ENCODE data around the gene CREB5.

The CREB5 gene

DNA sequence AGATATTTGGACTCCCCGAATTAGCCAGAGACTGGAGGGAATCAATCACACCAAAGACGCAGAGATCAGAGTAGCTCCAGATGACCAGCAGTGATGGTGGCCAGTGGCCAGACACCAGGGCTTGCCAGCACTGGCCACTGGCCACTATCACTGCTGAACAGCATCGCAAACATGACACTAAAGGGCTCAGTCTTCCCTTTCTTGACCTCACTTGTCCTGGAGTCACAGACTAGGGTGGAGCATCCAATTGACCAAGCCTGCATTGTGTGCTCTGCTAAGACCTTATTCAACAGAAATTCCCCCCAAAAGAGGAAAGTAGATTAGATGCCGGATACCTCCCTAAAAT lies 234.7 kb downstream of the CREB5 start:
- no peak for DNase-seq

DNA sequence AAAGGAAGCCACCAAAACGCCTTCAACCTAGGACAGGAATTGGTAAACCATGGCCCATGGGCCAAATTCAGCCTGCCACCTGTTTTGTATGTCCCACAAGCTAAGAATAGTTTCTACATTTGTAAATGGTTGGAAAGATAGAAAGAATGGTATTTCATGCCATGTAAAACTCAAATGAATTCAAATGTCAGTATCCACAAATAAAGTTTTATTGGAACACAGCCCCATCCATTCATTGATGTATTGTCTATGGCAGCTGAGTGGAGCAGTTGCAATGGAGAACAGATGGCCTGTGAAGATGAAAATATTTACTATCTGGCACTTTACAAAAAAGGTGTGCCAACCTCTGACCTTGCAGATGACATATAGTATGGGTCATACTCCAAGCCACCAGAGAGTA lies 236.9 kb downstream of the CREB5 start:
- no peak overlapping the region for H2BK12ac ChIP-seq (ENCODE audit: low read length in 2 of 2)
- H3K79me1 ChIP-seq (replicated peaks; ENCODE audit: low read length, poor library complexity, severe bottlenecking) = peaks cover 3% of the 10 kb centered on the region
- H3K4me3 ChIP-seq (ENCODE audit: insufficient read depth in 1 of 2, low read depth in 1 of 2, low read length in 2 of 2) = no peak overlapping the region
- H3K36me3 ChIP-seq (ENCODE audit: control insufficient read depth in 1 of 2, insufficient read depth in 2 of 2, low read depth in 1 of 2, low read length in 2 of 2) = no peaks in the 10 kb centered on the region
- H3K9me3 ChIP-seq (ENCODE audit: control insufficient read depth, low read length) = no peaks in the 10 kb centered on the region
- H4K91ac ChIP-seq (ENCODE audit: low read length) = no peak overlapping the region
- H3K4me2 ChIP-seq (ENCODE audit: low read length, poor library complexity, severe bottlenecking) = no peak overlapping the region
- H3K23ac ChIP-seq (ENCODE audit: low read length in 2 of 2) = no peak overlapping the region
- H3K9ac ChIP-seq (ENCODE audit: low read length) = no peak overlapping the region
- no peaks in the 10 kb centered on the region for H3K4me1 ChIP-seq (ENCODE audit: control insufficient read depth, insufficient read depth, low read depth, low read length)
- no peak for DNase-seq
- H3K27me3 ChIP-seq (ENCODE audit: control insufficient read depth in 1 of 2, insufficient read depth in 1 of 2, low read length in 2 of 2) = no peaks in the 10 kb centered on the region
- no peak overlapping the region for H3K18ac ChIP-seq (ENCODE audit: low read depth in 1 of 2, low read length in 2 of 2)
- H2BK15ac ChIP-seq (ENCODE audit: low read depth, poor library complexity, severe bottlenecking) = no peak overlapping the region
- H3K14ac ChIP-seq (ENCODE audit: low read length in 2 of 2) = no peak overlapping the region
- WGBS = 80% methylated on average over 1 of the region's 1 CpG
- H2AK5ac ChIP-seq (ENCODE audit: low read length, severe bottlenecking) = no peak overlapping the region
- H2AFZ ChIP-seq (ENCODE audit: low read depth, low read length) = no peak overlapping the region
- no peak overlapping the region for H3K27ac ChIP-seq (ENCODE audit: low read length, poor library complexity, severe bottlenecking)
- no peak overlapping the region for H3K4ac ChIP-seq (ENCODE audit: low read depth in 1 of 2, low read length in 2 of 2)
- H4K8ac ChIP-seq (ENCODE audit: low read length) = no peak overlapping the region
- H2BK120ac ChIP-seq (ENCODE audit: low read depth, low read length) = no peak overlapping the region
- H2BK5ac ChIP-seq (ENCODE audit: low read depth, low read length, poor library complexity, severe bottlenecking) = no peak overlapping the region

More for the DNA sequence above, 234.7 kb downstream of the CREB5 start:
- no peak overlapping the region for H4K91ac ChIP-seq (ENCODE audit: low read length)
- H3K27me3 ChIP-seq (ENCODE audit: control insufficient read depth in 1 of 2, insufficient read depth in 1 of 2, low read length in 2 of 2) = no peaks in the 10 kb centered on the region
- no peak overlapping the region for H2BK15ac ChIP-seq (ENCODE audit: low read depth, poor library complexity, severe bottlenecking)
- no peak overlapping the region for H2BK5ac ChIP-seq (ENCODE audit: low read depth, low read length, poor library complexity, severe bottlenecking)
- H3K9ac ChIP-seq (ENCODE audit: low read length) = no peak overlapping the region
- 90% methylated on average over 3 of the region's 4 CpGs for WGBS
- H3K36me3 ChIP-seq (ENCODE audit: control insufficient read depth in 1 of 2, insufficient read depth in 2 of 2, low read depth in 1 of 2, low read length in 2 of 2) = no peaks in the 10 kb centered on the region
- H3K23ac ChIP-seq (ENCODE audit: low read length in 2 of 2) = no peak overlapping the region
- H2AFZ ChIP-seq (ENCODE audit: low read depth, low read length) = no peak overlapping the region
- H4K8ac ChIP-seq (ENCODE audit: low read length) = peak overlapping the region; percentile 9
- no peak overlapping the region for H2BK12ac ChIP-seq (ENCODE audit: low read length in 2 of 2)
- no peak overlapping the region for H3K18ac ChIP-seq (ENCODE audit: low read depth in 1 of 2, low read length in 2 of 2)
- H2AK5ac ChIP-seq (ENCODE audit: low read length, severe bottlenecking) = no peak overlapping the region
- no peak overlapping the region for H3K14ac ChIP-seq (ENCODE audit: low read length in 2 of 2)
- no peak overlapping the region for H3K27ac ChIP-seq (ENCODE audit: low read length, poor library complexity, severe bottlenecking)
- peaks cover 3% of the 10 kb centered on the region for H3K79me1 ChIP-seq (replicated peaks; ENCODE audit: low read length, poor library complexity, severe bottlenecking)
- no peak overlapping the region for H3K4ac ChIP-seq (ENCODE audit: low read depth in 1 of 2, low read length in 2 of 2)
- no peak overlapping the region for H3K4me2 ChIP-seq (ENCODE audit: low read length, poor library complexity, severe bottlenecking)
- H3K4me1 ChIP-seq (ENCODE audit: control insufficient read depth, insufficient read depth, low read depth, low read length) = peaks cover 2% of the 10 kb centered on the region
- no peaks in the 10 kb centered on the region for H3K9me3 ChIP-seq (ENCODE audit: control insufficient read depth, low read length)
- no peak overlapping the region for H3K4me3 ChIP-seq (ENCODE audit: insufficient read depth in 1 of 2, low read depth in 1 of 2, low read length in 2 of 2)
- H2BK120ac ChIP-seq (ENCODE audit: low read depth, low read length) = no peak overlapping the region

DNA sequence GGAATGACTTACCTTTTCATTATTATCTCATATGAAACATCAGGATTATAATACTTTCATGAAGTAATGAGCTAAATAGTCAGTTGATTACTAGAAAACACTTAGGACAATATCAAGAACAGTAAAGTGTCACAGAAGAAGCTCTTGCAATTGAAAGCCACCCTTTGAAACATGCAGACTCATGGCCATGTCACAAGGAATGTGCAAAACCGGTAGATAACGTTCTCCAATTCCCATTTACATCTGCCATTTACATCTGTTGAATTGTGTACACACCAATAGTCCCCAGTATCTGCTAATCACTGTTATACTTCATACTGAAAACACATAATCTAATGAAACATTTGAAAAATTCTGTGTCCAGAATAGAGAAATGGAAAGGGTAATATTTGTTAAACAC lies 237.5 kb downstream of the CREB5 start:
- no peak overlapping the region for H4K8ac ChIP-seq (ENCODE audit: low read length)
- H3K23ac ChIP-seq (ENCODE audit: low read length in 2 of 2) = no peak overlapping the region
- H2BK5ac ChIP-seq (ENCODE audit: low read depth, low read length, poor library complexity, severe bottlenecking) = no peak overlapping the region
- no peaks in the 10 kb centered on the region for H3K4me1 ChIP-seq (ENCODE audit: control insufficient read depth, insufficient read depth, low read depth, low read length)
- H2AK5ac ChIP-seq (ENCODE audit: low read length, severe bottlenecking) = no peak overlapping the region
- WGBS = 79% methylated on average over 2 of the region's 2 CpGs
- no peak overlapping the region for H3K4me2 ChIP-seq (ENCODE audit: low read length, poor library complexity, severe bottlenecking)
- H2BK12ac ChIP-seq (ENCODE audit: low read length in 2 of 2) = no peak overlapping the region
- no peaks in the 10 kb centered on the region for H3K36me3 ChIP-seq (ENCODE audit: control insufficient read depth in 1 of 2, insufficient read depth in 2 of 2, low read depth in 1 of 2, low read length in 2 of 2)
- no peaks in the 10 kb centered on the region for H3K27me3 ChIP-seq (ENCODE audit: control insufficient read depth in 1 of 2, insufficient read depth in 1 of 2, low read length in 2 of 2)
- no peak overlapping the region for H4K91ac ChIP-seq (ENCODE audit: low read length)
- H3K27ac ChIP-seq (ENCODE audit: low read length, poor library complexity, severe bottlenecking) = no peak overlapping the region
- no peak overlapping the region for H2AFZ ChIP-seq (ENCODE audit: low read depth, low read length)
- no peak overlapping the region for H2BK15ac ChIP-seq (ENCODE audit: low read depth, poor library complexity, severe bottlenecking)
- H3K79me1 ChIP-seq (replicated peaks; ENCODE audit: low read length, poor library complexity, severe bottlenecking) = peaks cover 3% of the 10 kb centered on the region
- no peaks in the 10 kb centered on the region for H3K9me3 ChIP-seq (ENCODE audit: control insufficient read depth, low read length)
- H2BK120ac ChIP-seq (ENCODE audit: low read depth, low read length) = no peak overlapping the region
- no peak for DNase-seq
- H3K14ac ChIP-seq (ENCODE audit: low read length in 2 of 2) = no peak overlapping the region
- H3K9ac ChIP-seq (ENCODE audit: low read length) = no peak overlapping the region
- H3K4ac ChIP-seq (ENCODE audit: low read depth in 1 of 2, low read length in 2 of 2) = no peak overlapping the region
- no peak overlapping the region for H3K18ac ChIP-seq (ENCODE audit: low read depth in 1 of 2, low read length in 2 of 2)
- H3K4me3 ChIP-seq (ENCODE audit: insufficient read depth in 1 of 2, low read depth in 1 of 2, low read length in 2 of 2) = no peak overlapping the region

DNA sequence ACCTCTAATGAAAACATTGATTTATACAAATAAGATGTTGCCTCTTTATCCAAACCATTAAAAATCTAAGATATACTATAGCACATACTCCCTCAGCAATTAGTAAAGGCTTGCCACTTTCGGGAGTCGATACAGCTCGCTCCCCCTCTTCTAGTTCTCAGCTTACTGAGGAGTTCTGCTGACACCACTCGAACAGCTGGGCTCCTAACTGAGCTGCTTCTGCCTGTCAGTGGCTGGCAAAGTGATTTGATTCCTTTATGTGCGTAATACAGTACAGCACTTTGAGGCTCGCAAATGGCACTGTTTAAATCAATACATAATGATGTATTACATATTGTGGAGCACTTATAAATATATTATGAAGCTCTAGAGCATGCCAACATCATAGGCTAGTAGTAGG lies 241.8 kb downstream of the CREB5 start:
- Histone ChIP-seq H3K4ac (ENCODE audit: low read depth in 1 of 2, low read length in 2 of 2) (no peak overlapping the region), H3K79me1 (replicated peaks; ENCODE audit: low read length, poor library complexity, severe bottlenecking) (peaks cover under 1% of the 10 kb centered on the region)

More for the DNA sequence above, 241.8 kb downstream of the CREB5 start:
- no peak overlapping the region for H2AFZ ChIP-seq (ENCODE audit: low read depth, low read length)
- H3K14ac ChIP-seq (ENCODE audit: low read length in 2 of 2) = no peak overlapping the region
- H4K91ac ChIP-seq (ENCODE audit: low read length) = no peak overlapping the region
- H2AK5ac ChIP-seq (ENCODE audit: low read length, severe bottlenecking) = no peak overlapping the region
- H2BK12ac ChIP-seq (ENCODE audit: low read length in 2 of 2) = no peak overlapping the region
- H3K4me3 ChIP-seq (ENCODE audit: insufficient read depth in 1 of 2, low read depth in 1 of 2, low read length in 2 of 2) = no peak overlapping the region
- peaks cover 1% of the 10 kb centered on the region for H3K9me3 ChIP-seq (ENCODE audit: control insufficient read depth, low read length)
- no peak overlapping the region for H2BK120ac ChIP-seq (ENCODE audit: low read depth, low read length)
- no peak overlapping the region for H3K27ac ChIP-seq (ENCODE audit: low read length, poor library complexity, severe bottlenecking)
- peaks cover 3% of the 10 kb centered on the region for H3K4me1 ChIP-seq (ENCODE audit: control insufficient read depth, insufficient read depth, low read depth, low read length)
- no peak overlapping the region for H3K18ac ChIP-seq (ENCODE audit: low read depth in 1 of 2, low read length in 2 of 2)
- no peak overlapping the region for H3K9ac ChIP-seq (ENCODE audit: low read length)
- H3K36me3 ChIP-seq (ENCODE audit: control insufficient read depth in 1 of 2, insufficient read depth in 2 of 2, low read depth in 1 of 2, low read length in 2 of 2) = peaks cover 0 to 3% of the 10 kb centered on the region in 2 experiments
- H4K8ac ChIP-seq (ENCODE audit: low read length) = no peak overlapping the region
- no peak overlapping the region for H3K23ac ChIP-seq (ENCODE audit: low read length in 2 of 2)
- no peak overlapping the region for H2BK15ac ChIP-seq (ENCODE audit: low read depth, poor library complexity, severe bottlenecking)
- H2BK5ac ChIP-seq (ENCODE audit: low read depth, low read length, poor library complexity, severe bottlenecking) = no peak overlapping the region
- no peak overlapping the region for H3K4me2 ChIP-seq (ENCODE audit: low read length, poor library complexity, severe bottlenecking)
- H3K27me3 ChIP-seq (ENCODE audit: control insufficient read depth in 1 of 2, insufficient read depth in 1 of 2, low read length in 2 of 2) = no peaks in the 10 kb centered on the region
- no peak for DNase-seq
- WGBS = 84% methylated on average over 4 of the region's 6 CpGs

Measured in mesenchymal stem cell (in vitro differentiated cells and primary cell).